Breast epithelium (tissue), 3 donors: ENCODE results near the gene ATXN7L1.

ENCODE experiments used
- POLR2A ChIP-seq: fragments of 450-650 bp; IDR thresholded peaks from one replicate; pipeline ENCODE4 v1.6.1; 2016; ENCODE audit warnings: antibody characterized with exemption, mild to moderate bottlenecking, moderate library complexity
- TF ChIP-seq, protein P1 (sequence below), 3 donors: fragments of 450-650 bp; IDR thresholded peaks; one replicate each; pipeline ENCODE4 v1.5.1; 2016 to 2017; ENCODE audit warnings: antibody characterized with exemption in 3 of 3, mild to moderate bottlenecking in 3 of 3, moderate library complexity in 3 of 3

- TF ChIP-seq POLR2A = no peak
- TF ChIP-seq, protein P1, sequence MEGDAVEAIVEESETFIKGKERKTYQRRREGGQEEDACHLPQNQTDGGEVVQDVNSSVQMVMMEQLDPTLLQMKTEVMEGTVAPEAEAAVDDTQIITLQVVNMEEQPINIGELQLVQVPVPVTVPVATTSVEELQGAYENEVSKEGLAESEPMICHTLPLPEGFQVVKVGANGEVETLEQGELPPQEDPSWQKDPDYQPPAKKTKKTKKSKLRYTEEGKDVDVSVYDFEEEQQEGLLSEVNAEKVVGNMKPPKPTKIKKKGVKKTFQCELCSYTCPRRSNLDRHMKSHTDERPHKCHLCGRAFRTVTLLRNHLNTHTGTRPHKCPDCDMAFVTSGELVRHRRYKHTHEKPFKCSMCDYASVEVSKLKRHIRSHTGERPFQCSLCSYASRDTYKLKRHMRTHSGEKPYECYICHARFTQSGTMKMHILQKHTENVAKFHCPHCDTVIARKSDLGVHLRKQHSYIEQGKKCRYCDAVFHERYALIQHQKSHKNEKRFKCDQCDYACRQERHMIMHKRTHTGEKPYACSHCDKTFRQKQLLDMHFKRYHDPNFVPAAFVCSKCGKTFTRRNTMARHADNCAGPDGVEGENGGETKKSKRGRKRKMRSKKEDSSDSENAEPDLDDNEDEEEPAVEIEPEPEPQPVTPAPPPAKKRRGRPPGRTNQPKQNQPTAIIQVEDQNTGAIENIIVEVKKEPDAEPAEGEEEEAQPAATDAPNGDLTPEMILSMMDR (IDR thresholded peaks at IDR 0.05) = no peak
These were observed 220.7 kb downstream of the ATXN7L1 start for GRCh38 chr7:105655500-105656380.
